HEK293 (cell line): ENCODE measurements around the gene ZFYVE21.

Source experiments
- CTCF ChIA-PET: fragments of 350-600 bp; formaldehyde crosslinking; extraction: SDS; loops from one replicate; lab custom pipeline; 2021; ENCODE audit warnings: antibody characterized with exemption; lab: Yijun Ruan, JAX
- POLR2A ChIA-PET: fragments of 300-600 bp; formaldehyde crosslinking; extraction: SDS; loops from one replicate; lab custom pipeline; 2020; ENCODE audit warnings: antibody characterized with exemption, inconsistent platforms; lab: Yijun Ruan, JAX
- H3K27ac ChIP-seq: fragments of 200-500 bp; sonication (Bioruptor generic); 2 replicates; pipeline ENCODE4 v1.5.1; 2014; ENCODE audit warnings: low read depth, low read length, control low read depth, inconsistent platforms; ENCODE audit errors: extremely low read depth
- H3K36me3 ChIP-seq, 2 experiments: fragments of 200-500 bp in 1 of 2; sonication (Bioruptor generic) in 1 of 2; 1 replicate in 1 of 2; 2 replicates in 1 of 2; pipeline ENCODE4 v1.5.1; 2014 to 2017; ENCODE audit warnings: inconsistent platforms in 2 of 2, low read length in 2 of 2; ENCODE audit not compliant: control insufficient read depth in 2 of 2, insufficient read depth in 1 of 2
- H3K4me1 ChIP-seq: fragments of 200-500 bp; sonication (Bioruptor generic); 2 replicates; pipeline ENCODE4 v1.5.1; 2014; ENCODE audit warnings: mild to moderate bottlenecking, low read length, inconsistent platforms; ENCODE audit not compliant: control insufficient read depth, insufficient read depth
- H3K4me3 ChIP-seq: 2 replicates; pipeline ENCODE4 v1.5.1; 2011; ENCODE audit warnings: low read depth, mild to moderate bottlenecking, control low read depth, low read length, moderate library complexity
- H3K9me3 ChIP-seq: fragments of 200-500 bp; sonication (Bioruptor generic); 2 replicates; pipeline ENCODE4 v1.5.1; 2014; ENCODE audit warnings: low read depth, low read length, inconsistent platforms; ENCODE audit not compliant: control insufficient read depth, insufficient read depth
- BCL11A ChIP-seq: fragments of 450-650 bp; formaldehyde crosslinking; IDR thresholded peaks from 2 replicates; pipeline ENCODE4 v1.5.1; 2016; ENCODE audit warnings: low read depth, missing biosample characterization, missing genetic modification characterization
- GLI4 ChIP-seq: fragments of 450-650 bp; formaldehyde crosslinking; IDR thresholded peaks from 2 replicates; pipeline ENCODE4 v1.5.1; 2016; ENCODE audit warnings: missing biosample characterization, missing genetic modification characterization
- OSR2 ChIP-seq: fragments of 450-650 bp; formaldehyde crosslinking; IDR thresholded peaks from 2 replicates; pipeline ENCODE4 v1.5.1; 2016; ENCODE audit warnings: missing biosample characterization, missing genetic modification characterization
- PRDM1 ChIP-seq: fragments of 450-650 bp; formaldehyde crosslinking; IDR thresholded peaks from 2 replicates; pipeline ENCODE4; 2016; ENCODE audit warnings: missing biosample characterization, missing genetic modification characterization
- ZBTB20 ChIP-seq: fragments of 450-650 bp; formaldehyde crosslinking; IDR thresholded peaks from 2 replicates; pipeline ENCODE4 v1.5.1; 2016; ENCODE audit warnings: missing biosample characterization, missing genetic modification characterization
- ZFP3 ChIP-seq: fragments of 450-650 bp; formaldehyde crosslinking; IDR thresholded peaks from 2 replicates; pipeline ENCODE4 v1.5.1; 2016; ENCODE audit warnings: low read depth, missing biosample characterization, missing genetic modification characterization
- ZFP37 ChIP-seq: fragments of 450-650 bp; formaldehyde crosslinking; IDR thresholded peaks from 2 replicates; pipeline ENCODE4 v1.5.1; 2016; ENCODE audit warnings: missing biosample characterization, missing genetic modification characterization
- ZFP41 ChIP-seq: fragments of 450-650 bp; formaldehyde crosslinking; IDR thresholded peaks from 2 replicates; pipeline ENCODE4 v1.5.1; 2016; ENCODE audit warnings: missing biosample characterization, missing genetic modification characterization, borderline replicate concordance
- ZNF155 ChIP-seq: fragments of 450-650 bp; formaldehyde crosslinking; IDR thresholded peaks from 2 replicates; pipeline ENCODE4 v1.5.1; 2016; ENCODE audit warnings: missing biosample characterization, missing genetic modification characterization
- ZNF157 ChIP-seq: fragments of 450-650 bp; formaldehyde crosslinking; IDR thresholded peaks from 2 replicates; pipeline ENCODE4 v1.5.1; 2016; ENCODE audit warnings: missing biosample characterization, missing genetic modification characterization
- ZNF404 ChIP-seq: fragments of 450-650 bp; formaldehyde crosslinking; IDR thresholded peaks from 2 replicates; pipeline ENCODE4 v1.5.1; 2017; ENCODE audit warnings: missing biosample characterization, missing genetic modification characterization
- ZNF423 ChIP-seq: fragments of 450-650 bp; formaldehyde crosslinking; IDR thresholded peaks from 2 replicates; pipeline ENCODE4 v1.5.1; 2016; ENCODE audit warnings: missing biosample characterization, missing genetic modification characterization
- ZNF433 ChIP-seq: fragments of 450-650 bp; formaldehyde crosslinking; IDR thresholded peaks from 2 replicates; pipeline ENCODE4 v1.5.1; 2016; ENCODE audit warnings: missing biosample characterization, missing genetic modification characterization, low read depth
- ZNF521 ChIP-seq: fragments of 450-650 bp; formaldehyde crosslinking; IDR thresholded peaks from 2 replicates; pipeline ENCODE4 v1.5.1; 2017; ENCODE audit warnings: missing biosample characterization, mild to moderate bottlenecking, missing genetic modification characterization
- ZNF529 ChIP-seq: fragments of 450-650 bp; formaldehyde crosslinking; IDR thresholded peaks from 2 replicates; pipeline ENCODE4 v1.5.1; 2017; ENCODE audit warnings: missing genetic modification characterization, missing biosample characterization; ENCODE audit not compliant: insufficient replicate concordance
- ZNF548 ChIP-seq: fragments of 450-650 bp; formaldehyde crosslinking; IDR thresholded peaks from 2 replicates; pipeline ENCODE4 v1.5.1; 2016; ENCODE audit warnings: missing biosample characterization, missing genetic modification characterization
- ZNF610 ChIP-seq: fragments of 450-650 bp; formaldehyde crosslinking; IDR thresholded peaks from 2 replicates; pipeline ENCODE4 v1.5.1; 2016; ENCODE audit warnings: missing biosample characterization, missing genetic modification characterization, borderline replicate concordance
- ZNF664 ChIP-seq: fragments of 450-650 bp; formaldehyde crosslinking; IDR thresholded peaks from 2 replicates; pipeline ENCODE4 v1.5.1; 2016; ENCODE audit warnings: missing biosample characterization, missing genetic modification characterization
- ZNF707 ChIP-seq: fragments of 450-650 bp; formaldehyde crosslinking; IDR thresholded peaks from 2 replicates; pipeline ENCODE4 v1.5.1; 2016; ENCODE audit warnings: missing biosample characterization, missing genetic modification characterization
- ZNF785 ChIP-seq: fragments of 450-650 bp; formaldehyde crosslinking; IDR thresholded peaks from 2 replicates; pipeline ENCODE4 v1.5.1; 2016; ENCODE audit warnings: missing biosample characterization, missing genetic modification characterization
- TF ChIP-seq, protein P1 (sequence below): fragments of 450-650 bp; formaldehyde crosslinking; IDR thresholded peaks from 2 replicates; pipeline ENCODE4 v1.5.1; 2017; ENCODE audit warnings: missing biosample characterization, mild to moderate bottlenecking, missing genetic modification characterization, moderate library complexity
- TF ChIP-seq, protein P2 (sequence below): fragments of 450-650 bp; formaldehyde crosslinking; IDR thresholded peaks from 2 replicates; pipeline ENCODE4 v1.5.1; 2016; ENCODE audit warnings: missing biosample characterization, missing genetic modification characterization
- TF ChIP-seq, protein P3 (sequence below): fragments of 450-650 bp; formaldehyde crosslinking; IDR thresholded peaks from 2 replicates; pipeline ENCODE4 v1.5.1; 2016; ENCODE audit warnings: missing biosample characterization, missing genetic modification characterization
- TF ChIP-seq, protein P4 (sequence below): fragments of 450-650 bp; formaldehyde crosslinking; IDR thresholded peaks from 2 replicates; pipeline ENCODE4 v1.5.1; 2017; ENCODE audit warnings: missing biosample characterization, missing genetic modification characterization
- TF ChIP-seq, protein P5 (sequence below): fragments of 450-650 bp; formaldehyde crosslinking; IDR thresholded peaks from 2 replicates; pipeline ENCODE4 v1.5.1; 2017; ENCODE audit warnings: missing biosample characterization, missing genetic modification characterization
- TF ChIP-seq, protein P6 (sequence below): fragments of 450-650 bp; IDR thresholded peaks from 2 replicates; pipeline ENCODE4 v1.5.1; 2018; ENCODE audit warnings: missing biosample characterization, missing genetic modification characterization

The ZFYVE21 gene

DNA sequence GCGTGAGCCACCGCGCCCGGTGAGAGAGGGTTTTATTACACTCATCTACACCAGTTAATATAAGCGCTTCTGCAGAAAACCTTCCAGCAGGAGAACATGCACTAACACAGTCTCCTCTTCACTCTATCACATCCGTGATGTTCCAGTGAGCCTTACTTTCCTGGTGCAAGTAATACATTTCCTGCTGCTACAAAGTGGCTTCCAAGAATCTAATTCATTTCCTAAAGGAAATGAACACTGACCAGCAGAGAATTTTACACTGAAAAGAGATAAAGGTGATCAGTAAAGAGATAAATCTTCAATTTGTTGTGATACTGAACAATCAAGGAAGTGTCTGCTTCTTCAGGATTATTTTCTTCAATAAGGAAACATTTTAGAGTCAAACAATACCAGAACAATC, 39.5 kb downstream of the ZFYVE21 start (continued):
- TF ChIP-seq, protein P1, sequence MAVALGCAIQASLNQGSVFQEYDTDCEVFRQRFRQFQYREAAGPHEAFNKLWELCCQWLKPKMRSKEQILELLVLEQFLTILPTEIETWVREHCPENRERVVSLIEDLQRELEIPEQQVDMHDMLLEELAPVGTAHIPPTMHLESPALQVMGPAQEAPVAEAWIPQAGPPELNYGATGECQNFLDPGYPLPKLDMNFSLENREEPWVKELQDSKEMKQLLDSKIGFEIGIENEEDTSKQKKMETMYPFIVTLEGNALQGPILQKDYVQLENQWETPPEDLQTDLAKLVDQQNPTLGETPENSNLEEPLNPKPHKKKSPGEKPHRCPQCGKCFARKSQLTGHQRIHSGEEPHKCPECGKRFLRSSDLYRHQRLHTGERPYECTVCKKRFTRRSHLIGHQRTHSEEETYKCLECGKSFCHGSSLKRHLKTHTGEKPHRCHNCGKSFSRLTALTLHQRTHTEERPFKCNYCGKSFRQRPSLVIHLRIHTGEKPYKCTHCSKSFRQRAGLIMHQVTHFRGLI: no peak
- no peak for TF ChIP-seq PRDM1 (tag by site-specific recombination)
- no peak for TF ChIP-seq ZNF785
- TF ChIP-seq ZFP37 (tag by site-specific recombination): no peak
- no peak for TF ChIP-seq ZFP41 (tag by site-specific recombination)
- TF ChIP-seq ZNF404 (tag by site-specific recombination): no peak
- TF ChIP-seq, protein P2, sequence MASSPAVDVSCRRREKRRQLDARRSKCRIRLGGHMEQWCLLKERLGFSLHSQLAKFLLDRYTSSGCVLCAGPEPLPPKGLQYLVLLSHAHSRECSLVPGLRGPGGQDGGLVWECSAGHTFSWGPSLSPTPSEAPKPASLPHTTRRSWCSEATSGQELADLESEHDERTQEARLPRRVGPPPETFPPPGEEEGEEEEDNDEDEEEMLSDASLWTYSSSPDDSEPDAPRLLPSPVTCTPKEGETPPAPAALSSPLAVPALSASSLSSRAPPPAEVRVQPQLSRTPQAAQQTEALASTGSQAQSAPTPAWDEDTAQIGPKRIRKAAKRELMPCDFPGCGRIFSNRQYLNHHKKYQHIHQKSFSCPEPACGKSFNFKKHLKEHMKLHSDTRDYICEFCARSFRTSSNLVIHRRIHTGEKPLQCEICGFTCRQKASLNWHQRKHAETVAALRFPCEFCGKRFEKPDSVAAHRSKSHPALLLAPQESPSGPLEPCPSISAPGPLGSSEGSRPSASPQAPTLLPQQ (tag by site-specific recombination): no peak
- no peak for TF ChIP-seq ZNF610 (tag by site-specific recombination)
- TF ChIP-seq ZBTB20 (tag by site-specific recombination): no peak

DNA sequence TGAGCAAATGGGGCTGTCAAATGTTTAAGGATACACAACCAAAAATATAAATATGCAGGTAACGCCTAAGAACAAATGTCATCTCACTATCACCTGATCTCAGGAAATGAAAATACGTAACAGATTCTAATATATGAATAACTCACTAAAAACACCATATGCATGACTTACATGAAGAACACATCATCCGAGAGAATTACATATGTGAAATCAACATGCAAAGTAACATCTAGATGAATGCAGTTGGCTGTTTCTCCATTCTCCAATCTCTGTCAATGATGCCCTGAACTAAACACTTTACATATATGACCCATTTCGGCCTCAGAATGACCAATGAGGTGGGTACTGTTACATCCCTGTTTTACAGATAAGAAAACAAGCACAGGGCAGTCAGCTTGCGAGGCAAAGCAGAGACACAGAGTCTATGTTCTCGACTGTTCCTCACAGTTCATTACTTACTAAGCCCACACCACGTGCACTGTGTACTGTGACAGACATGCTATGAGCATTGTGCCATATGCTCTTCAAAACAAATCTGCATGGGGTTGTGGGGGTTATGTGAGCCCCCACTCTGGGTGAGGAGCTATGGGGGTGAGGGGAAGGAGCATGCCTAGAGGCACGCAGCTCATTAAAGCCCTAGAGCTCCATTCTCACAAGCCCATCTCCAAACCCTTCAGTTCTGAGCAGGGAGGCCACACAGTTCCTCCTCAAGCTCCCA, 42.6 kb downstream of the ZFYVE21 start:
- H3K4me1 ChIP-seq: no peaks in the 10 kb centered on the region; the same call in 1 of the 2 replicates
- H3K9me3 ChIP-seq: no peaks in the 10 kb centered on the region
- TF ChIP-seq ZNF529 (no peak), ZNF548 (tag by site-specific recombination) (no peak), ZFP3 (no peak), ZNF521 (tag by site-specific recombination) (no peak), GLI4 (tag by site-specific recombination) (no peak), ZNF664 (tag by site-specific recombination) (no peak)
- TF ChIP-seq, protein P3, sequence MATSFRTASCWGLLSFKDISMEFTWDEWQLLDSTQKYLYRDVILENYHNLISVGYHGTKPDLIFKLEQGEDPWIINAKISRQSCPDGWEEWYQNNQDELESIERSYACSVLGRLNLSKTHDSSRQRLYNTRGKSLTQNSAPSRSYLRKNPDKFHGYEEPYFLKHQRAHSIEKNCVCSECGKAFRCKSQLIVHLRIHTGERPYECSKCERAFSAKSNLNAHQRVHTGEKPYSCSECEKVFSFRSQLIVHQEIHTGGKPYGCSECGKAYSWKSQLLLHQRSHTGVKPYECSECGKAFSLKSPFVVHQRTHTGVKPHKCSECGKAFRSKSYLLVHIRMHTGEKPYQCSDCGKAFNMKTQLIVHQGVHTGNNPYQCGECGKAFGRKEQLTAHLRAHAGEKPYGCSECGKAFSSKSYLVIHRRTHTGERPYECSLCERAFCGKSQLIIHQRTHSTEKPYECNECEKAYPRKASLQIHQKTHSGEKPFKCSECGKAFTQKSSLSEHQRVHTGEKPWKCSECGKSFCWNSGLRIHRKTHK (tag by site-specific recombination): no peak
- ChIA-PET CTCF (interaction anchor here (0.6 kb wide), 2 partner anchors 81 to 462 kb away, joined by 3 read pairs; no protein-coding TSS in a partner anchor), POLR2A (no interaction called here)
- no peak overlapping the region for H3K4me3 ChIP-seq
- H3K27ac ChIP-seq: no peak overlapping the region
- peaks cover 0 to under 1% of the 10 kb centered on the region in 2 experiments; a peak in 2 of 3 replicates for H3K36me3 ChIP-seq

DNA sequence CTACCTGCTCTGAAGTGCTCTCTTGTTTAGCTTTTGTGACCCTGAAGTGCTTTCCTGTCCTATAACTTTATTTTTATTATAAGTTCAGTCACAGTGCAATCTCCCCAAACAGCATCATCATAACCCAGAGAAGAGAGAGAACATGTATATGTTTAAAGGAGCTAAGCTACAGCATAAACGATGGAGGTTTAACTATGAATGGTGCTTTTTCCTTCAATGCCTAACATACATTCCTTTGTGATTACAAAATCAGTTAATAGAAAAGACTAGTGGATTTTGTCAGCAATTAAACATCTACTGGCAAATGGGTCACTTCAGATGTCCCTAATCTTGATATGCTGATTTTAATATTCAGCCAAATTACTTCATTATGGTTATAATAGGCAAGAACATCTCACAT, 46.4 kb downstream of the ZFYVE21 start:
- CTCF ChIA-PET: no interaction called here
- Histone ChIP-seq H3K4me1 (no peaks in the 10 kb centered on the region; the same call in 1 of the 2 replicates), H3K36me3 (peaks cover 0 to 7% of the 10 kb centered on the region in 2 experiments; a peak in 2 of 3 replicates), H3K4me3 (no peak overlapping the region), H3K27ac (no peak overlapping the region), H3K9me3 (no peaks in the 10 kb centered on the region)
- POLR2A ChIA-PET: no interaction called here
- TF ChIP-seq ZNF433: no peak
- no peak for TF ChIP-seq ZNF157 (tag by site-specific recombination)
- no peak for TF ChIP-seq BCL11A (tag by site-specific recombination)
- TF ChIP-seq, protein P4, sequence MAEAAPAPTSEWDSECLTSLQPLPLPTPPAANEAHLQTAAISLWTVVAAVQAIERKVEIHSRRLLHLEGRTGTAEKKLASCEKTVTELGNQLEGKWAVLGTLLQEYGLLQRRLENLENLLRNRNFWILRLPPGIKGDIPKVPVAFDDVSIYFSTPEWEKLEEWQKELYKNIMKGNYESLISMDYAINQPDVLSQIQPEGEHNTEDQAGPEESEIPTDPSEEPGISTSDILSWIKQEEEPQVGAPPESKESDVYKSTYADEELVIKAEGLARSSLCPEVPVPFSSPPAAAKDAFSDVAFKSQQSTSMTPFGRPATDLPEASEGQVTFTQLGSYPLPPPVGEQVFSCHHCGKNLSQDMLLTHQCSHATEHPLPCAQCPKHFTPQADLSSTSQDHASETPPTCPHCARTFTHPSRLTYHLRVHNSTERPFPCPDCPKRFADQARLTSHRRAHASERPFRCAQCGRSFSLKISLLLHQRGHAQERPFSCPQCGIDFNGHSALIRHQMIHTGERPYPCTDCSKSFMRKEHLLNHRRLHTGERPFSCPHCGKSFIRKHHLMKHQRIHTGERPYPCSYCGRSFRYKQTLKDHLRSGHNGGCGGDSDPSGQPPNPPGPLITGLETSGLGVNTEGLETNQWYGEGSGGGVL (tag by site-specific recombination): no peak
- TF ChIP-seq ZNF423 (tag by site-specific recombination): no peak
- no peak for TF ChIP-seq ZNF707 (tag by site-specific recombination)
- TF ChIP-seq ZNF155: no peak
- no peak for TF ChIP-seq OSR2 (tag by site-specific recombination)
- TF ChIP-seq, protein P5, sequence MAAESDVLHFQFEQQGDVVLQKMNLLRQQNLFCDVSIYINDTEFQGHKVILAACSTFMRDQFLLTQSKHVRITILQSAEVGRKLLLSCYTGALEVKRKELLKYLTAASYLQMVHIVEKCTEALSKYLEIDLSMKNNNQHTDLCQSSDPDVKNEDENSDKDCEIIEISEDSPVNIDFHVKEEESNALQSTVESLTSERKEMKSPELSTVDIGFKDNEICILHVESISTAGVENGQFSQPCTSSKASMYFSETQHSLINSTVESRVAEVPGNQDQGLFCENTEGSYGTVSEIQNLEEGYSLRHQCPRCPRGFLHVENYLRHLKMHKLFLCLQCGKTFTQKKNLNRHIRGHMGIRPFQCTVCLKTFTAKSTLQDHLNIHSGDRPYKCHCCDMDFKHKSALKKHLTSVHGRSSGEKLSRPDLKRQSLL (tag by site-specific recombination): no peak
- TF ChIP-seq, protein P6, sequence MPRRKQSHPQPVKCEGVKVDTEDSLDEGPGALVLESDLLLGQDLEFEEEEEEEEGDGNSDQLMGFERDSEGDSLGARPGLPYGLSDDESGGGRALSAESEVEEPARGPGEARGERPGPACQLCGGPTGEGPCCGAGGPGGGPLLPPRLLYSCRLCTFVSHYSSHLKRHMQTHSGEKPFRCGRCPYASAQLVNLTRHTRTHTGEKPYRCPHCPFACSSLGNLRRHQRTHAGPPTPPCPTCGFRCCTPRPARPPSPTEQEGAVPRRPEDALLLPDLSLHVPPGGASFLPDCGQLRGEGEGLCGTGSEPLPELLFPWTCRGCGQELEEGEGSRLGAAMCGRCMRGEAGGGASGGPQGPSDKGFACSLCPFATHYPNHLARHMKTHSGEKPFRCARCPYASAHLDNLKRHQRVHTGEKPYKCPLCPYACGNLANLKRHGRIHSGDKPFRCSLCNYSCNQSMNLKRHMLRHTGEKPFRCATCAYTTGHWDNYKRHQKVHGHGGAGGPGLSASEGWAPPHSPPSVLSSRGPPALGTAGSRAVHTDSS (tag by site-specific recombination): no peak
